Calu3 (cell line): ENCODE data around the gene UVSSA. TPM values are rescaled to one million over a fixed set of nuclear protein-coding genes. Genes with fewer than 3 reads are reported as not detected.

Experiments
- BruUV-seq: library from RNA; stranded (reverse); fragments of 400-500 nt; replicated peaks from 2 replicates; lab custom pipeline; 2021; lab: Mats Ljungman, UMichigan
- CTCF ChIA-PET: fragments of 300-600 bp; sonication (Branson Sonifier 250); formaldehyde crosslinking; loops from one replicate; lab custom pipeline; 2022; ENCODE audit warnings: antibody characterized with exemption; lab: Charles Lee
- DNase-seq: peaks from one replicate; pipeline ENCODE4 v3.0.0; 2022
- H3K27ac Mint-ChIP-seq: one replicate; pipeline ENCODE4 v1.8.0; 2022; ENCODE audit warnings: mixed read lengths; ENCODE audit not compliant: unreplicated experiment
- H3K27me3 Mint-ChIP-seq: one replicate; pipeline ENCODE4 v1.8.0; 2022; ENCODE audit warnings: mixed read lengths; ENCODE audit not compliant: unreplicated experiment
- H3K36me3 Mint-ChIP-seq: one replicate; pipeline ENCODE4 v1.8.0; 2022; ENCODE audit warnings: mild to moderate bottlenecking, moderate library complexity, mixed read lengths; ENCODE audit not compliant: insufficient read depth, unreplicated experiment
- H3K4me1 Mint-ChIP-seq: one replicate; pipeline ENCODE4 v1.8.0; 2022; ENCODE audit warnings: mild to moderate bottlenecking, low read depth, mixed read lengths; ENCODE audit not compliant: unreplicated experiment
- H3K4me3 Mint-ChIP-seq: one replicate; pipeline ENCODE4 v1.8.0; 2022; ENCODE audit warnings: mild to moderate bottlenecking, low read depth, moderate library complexity, mixed read lengths; ENCODE audit not compliant: unreplicated experiment
- H3K9me3 Mint-ChIP-seq: one replicate; pipeline ENCODE4 v1.8.0; 2022; ENCODE audit warnings: low read depth, mixed read lengths; ENCODE audit not compliant: unreplicated experiment
- CTCF ChIP-seq: fragments of 200-600 bp; IDR thresholded peaks from one replicate; pipeline ENCODE4 v1.8.0; 2022; ENCODE audit warnings: antibody characterized with exemption; ENCODE audit not compliant: unreplicated experiment
- intact Hi-C: fragments of 100-400 bp; cut with micrococcal nuclease; formaldehyde crosslinking; loops from one replicate; pipeline ENCODE4 v1.10.0; 2022; ENCODE audit not compliant: unreplicated experiment
- total RNA-seq: library from RNA; stranded (reverse); gene quantifications from 2 replicates; pipeline ENCODE4 v1.2.3, GENCODE V29; 2022

The UVSSA gene
- total RNA-seq, 1 experiment from 2014 or later: 19.9 TPM

GRCh38 chr4:1410491-1411325 lies 63.7 kb downstream of the UVSSA start:
- BruUV-seq: no TSS peak
- no peak for TF ChIP-seq CTCF

GRCh38 chr4:1411436-1412375 lies 64.7 kb downstream of the UVSSA start:
- H3K27me3 Mint-ChIP-seq: peaks cover 55% of the 10 kb centered on the region
- H3K9me3 Mint-ChIP-seq: no peaks in the 10 kb centered on the region
- no peaks in the 10 kb centered on the region for H3K36me3 Mint-ChIP-seq
- no peak for DNase-seq
- no peak for TF ChIP-seq CTCF
- no peak overlapping the region for H3K27ac Mint-ChIP-seq
- H3K4me1 Mint-ChIP-seq: no peaks in the 10 kb centered on the region
- no peak overlapping the region for H3K4me3 Mint-ChIP-seq
- CTCF ChIA-PET: no interaction called here
- BruUV-seq: no TSS peak
- intact Hi-C loops: no loop called here

More at GRCh38 chr4:1410491-1411325, 63.7 kb downstream of the UVSSA start:
- Mint-ChIP-seq H3K36me3 (no peaks in the 10 kb centered on the region), H3K4me1 (no peaks in the 10 kb centered on the region), H3K9me3 (no peaks in the 10 kb centered on the region), H3K4me3 (no peak overlapping the region), H3K27me3 (peaks cover 45% of the 10 kb centered on the region), H3K27ac (no peak overlapping the region)
- DNase-seq: peak; percentile 22
- intact Hi-C loops: no loop called here
- CTCF ChIA-PET: no interaction called here

- CTCF ChIA-PET: no interaction called here
- Mint-ChIP-seq H3K27ac (no peak overlapping the region), H3K36me3 (no peaks in the 10 kb centered on the region), H3K27me3 (peaks cover 59% of the 10 kb centered on the region), H3K4me1 (no peaks in the 10 kb centered on the region), H3K9me3 (no peaks in the 10 kb centered on the region), H3K4me3 (no peak overlapping the region)
- intact Hi-C loops: no loop called here
- no TSS peak for BruUV-seq
- no peak for DNase-seq
- no peak for TF ChIP-seq CTCF
Observed at GRCh38 chr4:1412376-1413203, 65.6 kb downstream of the UVSSA start.

- Mint-ChIP-seq H3K4me1 (no peaks in the 10 kb centered on the region), H3K27me3 (peaks cover 60% of the 10 kb centered on the region), H3K4me3 (no peak overlapping the region), H3K27ac (no peak overlapping the region), H3K36me3 (no peaks in the 10 kb centered on the region), H3K9me3 (no peaks in the 10 kb centered on the region)
- intact Hi-C loops: no loop called here
- CTCF ChIA-PET: no interaction called here
- TF ChIP-seq CTCF: no peak
- DNase-seq: no peak
- no TSS peak for BruUV-seq
Observed at GRCh38 chr4:1413204-1413663, 66.2 kb downstream of the UVSSA start.
